HG02970 (cell line): ENCODE results near the gene C11orf24.

Source experiments
- ATAC-seq: cut with Tn5 transposase; IDR thresholded peaks from one replicate; pipeline ENCODE4 v1.9.1; 2021; ENCODE audit warnings: mild to moderate bottlenecking, moderate library complexity, moderate number of reproducible peaks; ENCODE audit not compliant: unreplicated experiment, low FRiP score

C11orf24 gene

GRCh38 chr11:68212421-68213134 is 59.2 kb downstream of the C11orf24 start:
- ATAC-seq = peak; percentile 61

- no peak for ATAC-seq
These were observed 60.2 kb downstream of the C11orf24 start for GRCh38 chr11:68211546-68211945.
